Renal pelvis (tissue), 4 donors: Measurements from ENCODE around the gene NUDT17. TPM values are rescaled to one million over a fixed set of nuclear protein-coding genes. Genes with fewer than 3 reads are reported as not detected.

Experiments
- DNase-seq: peaks from one replicate; pipeline ENCODE4 v3.0.0-alpha.2; 2013
- polyA plus RNA-seq, 3 donors: library from polyadenylated mRNA; unstranded; fragments of 120-200 nt; gene quantifications; one replicate each; pipeline ENCODE4 v1.2.1, GENCODE V29; 2013; ENCODE audit not compliant: insufficient read length in 3 of 3

Gene NUDT17
- polyA plus RNA-seq, 3 donors = 6.5 to 9.1 (median 8.0) TPM

DNA sequence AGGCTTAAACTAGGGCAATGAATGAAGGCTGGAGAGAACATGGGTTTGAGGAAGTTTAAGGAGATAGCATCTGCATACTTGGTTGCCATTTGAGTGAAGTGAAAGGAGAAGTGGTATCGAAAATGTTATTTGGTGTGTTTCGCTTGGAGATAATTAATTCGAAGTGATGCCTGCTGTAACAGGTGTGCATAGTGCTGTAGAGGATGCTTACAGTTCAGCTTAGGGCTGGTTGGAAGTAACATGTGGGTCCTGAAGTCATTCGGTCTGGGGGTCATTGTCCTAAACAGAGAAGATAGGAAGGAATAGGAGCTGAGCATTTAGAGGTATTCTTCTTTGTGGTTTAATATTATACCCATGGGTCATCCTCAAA is 301 bp upstream of the NUDT17 start:
- no peak for DNase-seq

DNA sequence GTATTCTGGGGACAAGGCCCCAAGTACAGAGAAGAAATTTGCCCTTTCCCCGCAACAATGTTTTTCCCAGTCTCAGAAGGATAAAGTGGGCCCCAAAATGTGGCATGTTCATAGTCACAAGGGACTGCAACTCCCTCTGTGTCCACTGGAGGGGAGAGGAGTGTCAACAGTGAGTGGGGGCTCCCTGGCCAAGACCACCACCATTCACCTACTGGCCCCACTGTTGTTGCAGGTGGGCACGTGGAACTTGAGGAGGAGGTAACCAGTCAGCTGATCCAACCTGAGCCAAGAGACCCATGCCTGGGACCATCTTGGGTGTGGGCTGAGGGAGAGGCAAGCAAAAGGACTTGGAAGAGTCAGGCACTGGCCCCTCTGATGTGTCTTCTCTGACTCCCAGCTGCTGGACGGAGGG is 777 bp downstream of the NUDT17 start:
- peak; percentile 34 for DNase-seq

DNA sequence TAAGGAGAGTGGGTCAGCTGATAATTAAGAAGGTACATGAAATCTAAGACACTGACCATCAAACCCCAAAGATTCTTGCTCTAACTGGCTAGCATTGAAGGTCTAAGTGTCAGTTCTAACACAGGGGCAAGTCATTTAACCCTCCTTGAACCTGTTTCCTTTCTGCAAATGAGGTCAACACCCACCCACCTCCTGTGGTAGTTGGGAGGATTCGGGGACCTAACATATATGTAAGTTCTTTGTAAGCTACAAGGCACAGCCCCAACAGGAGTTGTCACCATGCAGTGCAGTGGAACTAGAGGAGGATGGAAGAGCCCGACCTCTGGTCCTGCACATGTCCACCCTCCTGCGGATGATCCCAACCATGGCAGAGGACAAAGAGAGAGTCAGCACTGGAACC is 2.4 kb downstream of the NUDT17 start:
- no peak for DNase-seq

DNA sequence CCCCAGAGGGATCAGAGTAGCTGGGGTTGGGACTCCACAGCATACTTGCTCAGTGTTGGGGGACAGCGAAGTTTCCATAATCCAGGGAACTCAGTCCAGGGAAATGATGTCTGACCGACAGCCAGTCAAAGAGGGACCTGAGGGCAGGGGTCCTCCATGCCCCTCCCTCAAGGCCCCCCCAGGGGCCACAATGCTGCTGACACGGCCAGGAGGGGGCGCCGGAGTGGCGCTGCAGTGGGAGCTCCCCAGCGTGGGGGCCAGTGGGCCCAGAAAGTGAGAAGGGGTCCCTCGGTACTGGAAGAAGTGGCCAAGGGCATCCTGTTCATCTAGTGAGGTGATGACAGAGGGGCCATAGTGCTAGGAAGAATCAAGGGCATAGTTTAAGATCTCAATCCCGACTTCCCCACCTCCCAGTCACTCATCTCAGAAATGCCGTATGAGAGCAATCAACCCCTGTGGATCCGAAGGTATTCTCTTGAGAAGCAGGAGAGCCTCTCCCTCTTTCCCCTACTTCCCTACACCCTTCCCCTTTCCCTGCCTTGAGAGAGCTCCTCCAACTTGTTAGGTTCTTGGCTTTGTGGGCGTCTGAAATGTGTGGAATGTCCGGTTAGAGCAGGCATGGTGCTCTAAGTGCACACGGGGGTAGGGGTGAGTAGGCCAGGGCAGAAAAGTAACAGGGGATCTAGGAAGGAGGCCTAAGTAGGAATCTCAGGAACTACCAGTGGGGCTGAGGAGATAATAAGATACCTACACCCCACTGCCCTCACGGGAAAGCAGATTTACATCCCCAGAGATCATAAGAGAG is 4.1 kb downstream of the NUDT17 start:
- DNase-seq = no peak

DNA sequence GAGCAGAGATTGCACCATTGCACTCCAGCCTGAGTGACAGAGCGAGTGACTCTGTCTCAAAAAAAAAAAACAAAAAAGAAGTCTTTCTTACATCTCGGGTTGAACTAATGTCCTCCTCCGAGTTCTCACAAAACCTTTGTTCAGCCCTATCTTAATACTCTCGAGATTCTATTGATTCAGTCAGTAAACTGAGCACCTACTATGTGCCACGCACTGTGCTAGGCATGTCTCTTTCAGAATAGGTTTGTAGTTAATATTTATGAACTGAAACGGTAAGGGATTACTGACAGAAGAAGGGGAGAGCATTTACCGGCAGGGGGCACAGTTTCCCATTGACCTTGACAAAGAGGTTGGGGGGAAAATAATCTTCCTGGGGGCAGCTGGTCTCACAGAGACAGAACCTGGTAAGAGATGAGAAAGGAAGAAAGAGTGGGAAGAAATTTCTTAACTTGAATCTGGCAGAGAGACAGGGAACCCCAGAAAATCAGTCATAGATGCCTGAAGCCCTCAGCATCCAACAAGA is 10.1 kb downstream of the NUDT17 start:
- no peak for DNase-seq

DNA sequence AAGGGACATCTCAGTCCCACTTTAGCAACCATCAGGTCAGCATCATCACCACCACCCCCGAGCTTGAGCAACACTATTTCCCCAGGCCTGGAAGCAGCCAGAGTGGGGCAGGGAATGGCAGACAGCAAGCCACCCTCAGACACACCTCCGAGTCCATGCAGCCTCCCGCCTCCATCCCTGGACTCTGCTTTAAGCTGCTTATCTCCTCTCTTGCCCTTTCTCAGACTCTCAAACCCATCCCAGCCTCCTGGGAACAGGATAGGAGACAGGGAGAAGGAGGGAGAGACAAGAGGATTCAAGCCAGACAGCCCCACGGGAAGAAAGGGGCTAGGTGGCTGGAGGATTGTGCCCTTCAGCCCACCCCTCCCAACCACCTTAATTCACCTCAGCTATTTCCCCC is 11.7 kb downstream of the NUDT17 start:
- DNase-seq = no peak

DNA sequence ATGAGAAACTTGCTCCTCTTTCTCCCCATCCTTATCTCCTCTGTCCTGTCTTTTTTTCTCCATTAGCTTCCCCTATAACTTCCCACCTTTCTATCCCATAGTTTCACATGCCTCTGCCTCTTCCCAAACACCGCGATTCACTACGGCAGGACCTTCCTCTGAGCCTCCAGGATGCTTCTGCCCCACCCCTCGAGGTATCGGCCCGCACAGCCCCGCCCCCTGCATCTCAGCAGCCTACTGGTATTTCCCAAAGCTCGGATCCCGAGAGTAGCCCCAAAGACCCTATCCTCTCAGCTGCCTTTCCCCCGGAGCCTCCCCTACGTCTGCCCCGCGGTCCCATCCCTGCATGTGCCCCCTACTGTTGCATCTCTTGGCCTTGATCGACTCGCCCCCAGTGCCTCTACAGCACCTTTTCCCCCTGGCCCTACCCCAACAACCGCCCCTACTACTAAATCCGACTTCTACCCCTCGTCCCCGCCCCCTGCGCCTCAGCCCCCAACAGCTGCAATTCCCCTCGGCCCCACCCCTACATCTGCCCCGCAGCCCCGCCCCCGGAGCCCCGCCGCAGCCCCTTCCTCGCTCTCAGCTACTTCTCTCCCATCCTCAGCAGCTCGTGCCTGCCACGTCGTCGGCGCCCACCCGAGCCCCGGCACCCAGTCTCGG is 12.9 kb downstream of the NUDT17 start:
- DNase-seq = no peak

DNA sequence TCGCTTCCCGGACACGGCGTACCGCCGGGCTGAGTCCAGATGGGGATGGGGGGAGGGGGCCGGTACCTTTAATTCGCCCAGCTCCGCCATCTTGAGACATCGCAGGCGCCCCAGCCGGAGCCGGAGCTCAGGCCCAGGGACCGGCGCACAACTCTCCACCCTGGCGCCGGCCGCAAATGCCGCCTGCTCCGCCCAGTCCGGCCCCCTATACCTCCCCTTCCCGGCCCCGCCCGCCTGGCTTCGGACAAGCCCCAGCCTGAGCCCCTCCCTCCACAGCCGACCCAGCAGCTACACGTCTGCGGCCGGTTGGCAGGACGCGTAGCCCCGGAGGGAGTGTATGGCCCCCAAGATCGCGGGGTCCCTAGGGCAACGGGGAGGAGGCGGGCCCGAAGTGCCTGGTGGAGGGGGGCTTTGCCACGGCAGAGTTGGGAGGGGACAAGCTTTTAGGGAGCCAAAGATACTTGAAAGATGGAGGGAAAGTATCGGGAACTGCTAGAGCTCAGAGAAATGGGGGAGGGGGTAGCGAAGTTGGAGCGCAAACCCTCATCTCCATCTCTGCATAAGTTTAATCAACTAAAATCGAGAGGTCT is 13.6 kb downstream of the NUDT17 start, which contains the start of gene PIAS3:
Gene PIAS3, minus strand, starts transcription at position 181 of the 590 bp plus-strand sequence. Its CDS starts 91 bp downstream, at position 90.
- DNase-seq = peak; percentile 94

DNA sequence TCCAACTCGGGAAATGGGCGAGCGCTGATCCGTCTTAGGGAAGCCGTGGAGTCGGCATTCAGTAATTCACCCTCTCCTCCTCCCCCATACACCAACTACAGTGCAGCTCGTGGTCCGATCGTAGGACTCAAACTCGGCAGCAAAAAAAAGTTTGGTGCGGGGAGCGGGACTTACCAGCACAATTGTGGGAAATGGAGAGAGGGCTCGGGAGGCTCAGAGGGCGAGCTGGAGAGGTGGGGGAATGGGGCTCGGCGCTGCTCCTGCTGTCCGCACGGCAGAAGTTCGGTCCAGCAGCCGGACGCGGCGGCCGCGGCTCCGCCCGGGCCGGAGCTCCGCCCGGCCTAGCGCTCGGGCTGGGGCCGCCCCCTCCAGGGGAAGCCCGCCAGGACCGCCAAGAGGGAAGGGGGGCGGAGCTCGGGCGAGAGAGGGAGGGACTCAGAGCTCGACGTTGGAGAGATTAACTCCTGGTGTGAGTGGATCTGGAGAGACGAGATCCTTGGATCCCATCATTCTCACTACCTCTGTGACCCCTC is 14.1 kb downstream of the NUDT17 start:
- DNase-seq = peak; percentile 92

DNA sequence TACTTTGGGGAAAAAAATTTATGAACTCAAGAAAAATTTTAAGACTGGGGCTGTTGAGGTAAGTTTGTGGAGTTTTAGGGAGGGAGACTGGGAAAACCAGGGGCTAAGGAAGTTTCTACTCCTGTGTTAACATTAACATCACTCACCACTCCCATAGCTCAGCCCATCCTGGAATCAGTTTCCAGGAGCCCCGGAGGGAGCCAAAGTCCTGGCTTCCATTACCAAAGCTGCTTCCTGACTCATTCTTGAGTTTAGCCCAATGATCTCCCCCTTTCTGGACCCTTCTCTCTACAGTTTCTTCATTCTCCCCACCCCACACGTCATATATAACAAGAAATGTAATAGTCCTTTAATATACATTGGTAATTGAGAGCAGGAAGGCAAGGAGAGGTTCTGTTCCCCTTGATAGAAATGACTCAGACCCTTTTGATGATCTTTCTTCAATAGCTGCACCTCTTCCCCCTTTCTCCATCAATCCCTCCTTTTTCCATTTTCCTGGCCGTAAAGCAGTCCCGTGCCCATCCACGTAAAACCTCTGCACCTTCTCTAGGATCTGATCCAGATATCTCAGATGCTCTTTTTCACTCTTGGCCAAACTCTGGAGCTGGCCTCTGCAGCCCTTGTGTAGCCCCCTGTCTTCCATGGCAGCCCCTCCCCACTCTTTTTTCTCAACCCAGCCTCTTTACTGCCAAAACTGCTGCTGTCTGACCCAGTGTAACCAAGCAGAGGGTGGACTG is 18.0 kb downstream of the NUDT17 start:
- DNase-seq = no peak

DNA sequence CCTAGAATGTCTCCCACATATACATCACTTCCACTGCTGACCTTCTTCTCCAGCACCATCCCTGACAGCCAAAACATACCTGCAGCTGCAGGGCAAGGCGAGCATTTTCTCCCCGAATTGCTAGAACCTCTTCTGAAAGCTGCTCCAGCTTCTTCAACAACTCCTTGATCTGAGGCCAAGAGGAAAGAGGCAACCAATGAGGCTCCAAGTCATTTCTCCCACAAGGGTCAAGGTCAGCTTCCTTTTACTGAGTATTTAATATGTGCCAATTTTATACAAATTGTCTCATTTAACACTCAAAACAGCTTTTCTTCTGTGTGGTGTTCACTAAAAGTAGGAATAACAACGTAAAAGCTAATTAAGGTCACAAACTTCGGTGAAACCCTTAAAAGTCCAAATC is 22.8 kb downstream of the NUDT17 start:
- no peak for DNase-seq

DNA sequence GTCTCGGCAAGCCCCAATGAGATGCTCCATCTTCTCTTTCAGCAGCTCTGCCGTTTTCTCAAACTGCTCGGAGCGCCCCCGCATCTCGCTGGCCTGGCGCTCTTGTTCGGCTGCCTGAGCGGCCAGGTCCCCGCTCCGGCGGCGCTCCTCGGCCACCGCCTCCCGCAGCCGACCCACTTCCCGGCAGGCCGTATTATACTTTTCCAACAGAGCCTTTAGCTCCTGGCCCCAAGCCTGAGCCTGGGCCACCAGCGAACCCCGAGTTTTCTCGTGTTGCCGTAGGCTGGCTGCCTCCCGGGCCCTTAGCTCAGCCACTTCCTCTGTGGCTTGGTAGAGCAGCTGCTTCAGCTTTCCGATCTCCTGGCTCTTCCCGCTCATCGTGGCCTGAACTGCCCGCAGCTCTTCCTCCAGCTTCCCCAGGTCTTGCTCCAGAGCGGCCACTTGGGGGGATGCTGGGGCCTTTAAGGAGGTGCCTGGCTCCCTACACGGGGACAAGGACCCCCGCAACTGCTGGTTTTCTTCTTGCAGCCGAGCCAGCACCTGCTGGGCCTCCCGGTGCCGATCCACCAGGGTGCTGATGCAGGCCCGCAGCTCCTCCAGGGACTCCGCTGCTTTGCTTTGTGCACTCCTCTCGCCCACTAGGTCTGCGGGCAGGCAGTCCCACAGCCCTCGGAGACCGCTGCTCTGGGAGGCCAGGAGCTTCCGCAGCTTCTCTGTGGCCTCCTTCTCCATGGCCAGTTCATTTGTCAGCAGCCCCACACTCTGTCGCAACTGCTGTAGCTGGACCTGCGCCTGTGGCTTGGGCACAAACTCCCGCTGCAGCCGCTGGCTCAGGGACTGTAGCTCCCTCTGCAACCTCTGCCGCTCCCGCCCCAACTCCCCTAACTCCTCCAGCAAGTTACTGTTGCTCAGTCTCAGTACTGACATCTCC is 26.8 kb downstream of the NUDT17 start:
- DNase-seq = peak; percentile 42

DNA sequence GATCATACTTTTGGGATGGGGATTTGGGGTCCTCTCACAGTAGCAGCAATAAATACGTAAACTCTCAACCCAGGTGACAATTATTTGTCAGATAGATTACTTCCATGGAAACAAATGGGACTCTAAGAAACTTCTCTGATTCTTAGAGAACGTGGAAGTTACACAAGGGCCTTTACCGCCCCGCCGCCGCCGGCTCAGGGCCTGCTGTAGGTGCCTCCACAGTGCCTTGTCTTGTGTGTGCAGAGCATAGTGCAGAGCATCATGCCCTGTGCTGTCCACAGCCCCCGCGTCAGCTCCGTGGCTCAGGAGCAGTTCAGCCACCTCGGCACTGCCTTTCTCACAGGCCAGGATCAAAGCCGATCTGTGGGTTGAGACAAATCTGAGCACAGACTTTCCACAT is 29.2 kb downstream of the NUDT17 start:
- DNase-seq = no peak

DNA sequence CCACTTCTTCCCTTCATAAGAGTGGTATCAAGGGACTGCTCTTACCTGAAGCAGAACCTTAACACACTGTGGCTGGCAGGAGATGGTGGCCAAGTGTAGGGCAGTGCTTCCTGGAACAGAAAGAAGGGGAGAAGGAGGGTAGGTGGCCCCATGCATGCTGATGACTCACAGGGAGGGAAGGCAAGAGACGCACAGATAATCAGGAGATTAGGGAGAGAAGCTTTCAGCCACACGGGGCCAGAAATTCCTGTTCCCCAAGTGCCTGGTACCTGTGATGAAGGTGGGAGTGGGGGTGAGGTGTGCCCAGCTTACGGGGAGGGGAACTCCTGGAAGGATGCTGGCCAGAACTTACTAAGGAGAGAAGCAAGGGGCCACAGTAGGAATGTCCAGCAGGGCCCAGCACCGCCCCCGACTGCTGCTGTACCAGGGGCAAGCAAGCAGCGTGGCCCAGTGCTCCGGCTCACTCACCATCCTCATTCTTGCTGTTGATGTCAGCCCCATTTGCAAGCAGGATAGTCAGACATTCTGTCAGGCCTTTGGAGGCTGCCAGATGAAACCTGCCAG is 32.6 kb downstream of the NUDT17 start:
- DNase-seq = no peak

DNA sequence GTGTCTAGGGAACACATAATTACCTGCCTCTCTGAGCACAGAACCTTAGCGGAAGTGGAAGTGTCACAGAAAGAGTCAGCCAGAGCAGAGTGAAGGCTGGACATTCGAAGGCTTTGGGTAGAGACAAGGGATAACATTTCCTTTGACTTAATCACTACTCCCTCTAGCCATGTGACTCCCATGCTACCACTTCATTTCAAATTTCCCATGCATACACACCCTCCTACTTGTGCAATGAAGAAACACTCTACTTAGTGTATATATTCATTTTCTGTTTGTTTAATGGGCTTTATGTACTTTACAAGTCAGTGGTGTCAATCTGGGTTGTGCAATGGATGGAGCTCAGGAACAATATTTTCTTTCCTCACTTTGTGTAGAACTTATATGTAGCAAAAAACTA is 33.3 kb downstream of the NUDT17 start:
- DNase-seq = no peak

DNA sequence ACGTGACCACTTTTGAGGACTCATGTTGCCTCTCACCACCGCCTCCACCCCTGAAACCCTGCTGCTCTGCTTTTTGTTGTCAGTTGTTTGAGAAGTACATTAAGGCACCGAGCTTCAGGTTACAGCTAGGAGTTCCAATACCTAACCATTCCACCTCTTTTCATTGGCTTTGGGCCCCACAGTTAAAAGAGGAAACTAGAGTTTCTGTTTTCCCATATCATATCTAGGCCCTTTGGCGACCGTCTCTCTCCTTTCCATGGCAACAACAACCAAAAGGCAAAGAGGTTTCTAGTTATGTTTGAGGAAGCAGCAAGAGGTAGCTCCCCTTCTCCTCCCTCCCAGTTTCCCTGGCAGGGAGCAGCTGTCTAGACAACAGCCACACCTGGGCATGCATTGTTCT is 34.3 kb downstream of the NUDT17 start:
- DNase-seq = no peak

DNA sequence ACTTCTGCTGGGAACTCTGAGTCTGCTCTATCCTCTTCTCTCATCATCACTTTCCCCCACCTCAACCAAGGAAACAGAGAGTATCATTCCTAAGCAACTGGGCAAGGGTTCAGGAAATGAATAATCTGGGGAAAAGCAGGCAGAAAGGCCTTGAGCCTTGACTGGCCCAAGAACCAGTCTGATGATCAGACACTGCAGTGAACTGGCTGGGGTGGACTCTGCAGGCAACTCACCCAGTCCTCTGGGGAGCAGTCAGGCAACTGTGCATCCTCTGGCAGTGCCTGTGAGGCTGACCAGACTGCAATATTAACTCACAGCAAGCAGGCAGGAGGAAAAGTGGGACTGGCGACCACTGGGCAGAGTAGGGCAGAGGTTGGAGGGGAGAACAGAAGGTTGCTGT is 39.2 kb downstream of the NUDT17 start:
- no peak for DNase-seq

DNA sequence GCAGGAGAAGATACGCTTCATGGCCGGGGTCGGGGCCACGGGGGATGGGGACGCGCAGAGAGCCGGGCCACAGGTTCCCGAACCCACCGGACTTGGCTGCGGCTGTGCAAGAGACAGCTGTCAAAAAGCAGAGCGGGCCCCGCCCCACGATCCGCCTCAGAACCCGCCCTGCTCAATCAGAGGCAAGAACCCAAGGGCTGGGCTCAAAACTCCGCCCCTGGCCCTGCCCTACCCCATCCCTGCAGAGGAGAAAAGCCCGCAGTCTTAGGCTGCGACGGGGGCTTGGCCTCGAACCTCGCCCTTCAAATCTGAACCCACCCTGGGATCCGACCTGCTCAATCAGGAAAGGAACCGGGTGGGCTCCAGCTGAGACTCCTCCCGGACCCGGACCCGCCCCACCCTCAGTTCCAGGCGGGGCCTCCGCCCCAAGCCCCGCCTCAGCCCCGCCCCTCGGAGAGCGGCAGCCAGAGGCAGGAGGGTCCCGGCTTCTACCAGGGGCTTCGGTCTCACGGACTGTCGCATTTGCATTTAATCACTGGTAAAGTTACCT is 40.4 kb downstream of the NUDT17 start, which contains the start of gene ANKRD35:
Gene ANKRD35, minus strand, starts transcription at position 129 of the 550 bp plus-strand sequence. Its CDS starts 108 bp downstream, at position 21.
- peak; percentile 69 for DNase-seq

DNA sequence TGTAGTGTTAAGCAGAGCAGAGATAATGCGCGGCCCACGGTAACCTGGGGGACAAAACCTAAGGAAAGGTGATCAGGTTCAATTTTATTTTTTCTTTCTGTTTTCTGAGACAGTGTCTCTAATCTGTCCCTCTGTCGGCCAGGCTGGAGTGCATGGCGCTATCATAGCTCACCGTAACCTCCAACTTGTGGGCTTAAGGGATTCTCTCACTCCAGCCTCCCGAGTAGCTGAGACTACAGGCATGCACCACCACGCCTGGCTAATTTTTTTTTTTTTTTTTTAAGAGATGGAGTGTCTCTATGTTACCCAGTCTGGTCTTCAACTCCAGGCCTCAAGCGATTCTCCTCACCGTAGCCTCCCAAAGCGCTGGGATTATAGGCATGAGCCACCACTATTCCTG is 41.0 kb downstream of the NUDT17 start:
- DNase-seq = no peak

DNA sequence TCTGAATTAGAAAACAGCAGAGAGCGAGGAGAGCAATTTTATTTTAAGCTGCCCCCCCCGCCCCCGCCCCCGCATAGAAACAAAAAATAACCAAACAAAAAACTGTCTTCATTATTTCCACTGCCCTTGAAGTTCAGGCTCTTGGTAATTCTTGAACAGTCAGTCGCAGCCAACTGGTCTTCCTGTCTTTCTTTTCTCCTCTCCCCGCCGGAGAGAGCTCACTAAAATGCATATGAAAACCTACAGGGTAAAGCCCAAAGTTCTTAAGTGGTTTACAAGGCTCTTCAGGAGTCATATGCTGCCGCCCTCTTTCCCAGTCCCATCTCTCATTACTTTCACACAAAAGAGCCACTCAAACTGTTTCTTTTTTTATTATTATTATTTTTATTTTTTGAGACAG is 41.4 kb downstream of the NUDT17 start:
- DNase-seq = no peak
